ENCODE results near the gene PEX6. TPM values are rescaled to one million over a fixed set of nuclear protein-coding genes. Genes with fewer than 3 reads are reported as not detected.

The PEX6 gene
- total RNA-seq, 1 donor from 2014 or later: 19.6 TPM

DNA sequence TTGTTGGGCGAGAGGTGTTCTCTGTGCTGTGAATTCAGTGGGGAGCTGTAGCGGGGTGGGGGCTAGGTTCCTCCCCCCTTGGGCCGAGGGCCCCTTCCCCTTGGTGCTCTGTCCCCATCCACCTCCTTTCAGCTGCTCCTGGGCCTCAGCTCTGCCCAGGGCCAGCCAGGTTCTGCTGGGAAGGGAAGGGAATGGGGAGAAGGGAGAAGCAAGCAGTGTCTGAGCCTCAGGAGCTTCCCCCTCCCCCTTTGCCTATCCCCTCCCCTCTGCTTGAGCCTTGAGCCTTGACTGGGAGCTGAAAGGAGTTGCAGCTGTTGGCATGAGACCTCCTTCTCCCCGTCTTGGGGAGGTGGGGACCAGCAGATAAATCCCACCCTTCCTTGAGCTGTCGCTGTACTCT, 41.9 kb upstream of the PEX6 start:
- H3K36me3 ChIP-seq: peaks cover 0 to 34% of the 10 kb centered on the region in 2 donors
- H3K27ac ChIP-seq: peak overlapping the region; percentile 79
- intact Hi-C loops (cut with DNase I): no loop called here
- DNase-seq (ENCODE audit: extremely low spot score in 2 of 2): no peak
- H3K27me3 ChIP-seq: no peaks in the 10 kb centered on the region
- peaks cover 59% of the 10 kb centered on the region for H3K4me1 ChIP-seq
- H3K9me3 ChIP-seq: no peaks in the 10 kb centered on the region
- TF ChIP-seq, protein P1, sequence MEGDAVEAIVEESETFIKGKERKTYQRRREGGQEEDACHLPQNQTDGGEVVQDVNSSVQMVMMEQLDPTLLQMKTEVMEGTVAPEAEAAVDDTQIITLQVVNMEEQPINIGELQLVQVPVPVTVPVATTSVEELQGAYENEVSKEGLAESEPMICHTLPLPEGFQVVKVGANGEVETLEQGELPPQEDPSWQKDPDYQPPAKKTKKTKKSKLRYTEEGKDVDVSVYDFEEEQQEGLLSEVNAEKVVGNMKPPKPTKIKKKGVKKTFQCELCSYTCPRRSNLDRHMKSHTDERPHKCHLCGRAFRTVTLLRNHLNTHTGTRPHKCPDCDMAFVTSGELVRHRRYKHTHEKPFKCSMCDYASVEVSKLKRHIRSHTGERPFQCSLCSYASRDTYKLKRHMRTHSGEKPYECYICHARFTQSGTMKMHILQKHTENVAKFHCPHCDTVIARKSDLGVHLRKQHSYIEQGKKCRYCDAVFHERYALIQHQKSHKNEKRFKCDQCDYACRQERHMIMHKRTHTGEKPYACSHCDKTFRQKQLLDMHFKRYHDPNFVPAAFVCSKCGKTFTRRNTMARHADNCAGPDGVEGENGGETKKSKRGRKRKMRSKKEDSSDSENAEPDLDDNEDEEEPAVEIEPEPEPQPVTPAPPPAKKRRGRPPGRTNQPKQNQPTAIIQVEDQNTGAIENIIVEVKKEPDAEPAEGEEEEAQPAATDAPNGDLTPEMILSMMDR (IDR thresholded peaks at IDR 0.05): no peak
- TF ChIP-seq POLR2AphosphoS5 (IDR thresholded peaks at IDR 0.05; ENCODE audit: insufficient read depth in 1 of 2, low read depth in 1 of 2): no peak
- no peak for TF ChIP-seq POLR2A (IDR thresholded peaks at IDR 0.05)
- H3K4me3 ChIP-seq: peak overlapping the region; percentile 89 to 92

DNA sequence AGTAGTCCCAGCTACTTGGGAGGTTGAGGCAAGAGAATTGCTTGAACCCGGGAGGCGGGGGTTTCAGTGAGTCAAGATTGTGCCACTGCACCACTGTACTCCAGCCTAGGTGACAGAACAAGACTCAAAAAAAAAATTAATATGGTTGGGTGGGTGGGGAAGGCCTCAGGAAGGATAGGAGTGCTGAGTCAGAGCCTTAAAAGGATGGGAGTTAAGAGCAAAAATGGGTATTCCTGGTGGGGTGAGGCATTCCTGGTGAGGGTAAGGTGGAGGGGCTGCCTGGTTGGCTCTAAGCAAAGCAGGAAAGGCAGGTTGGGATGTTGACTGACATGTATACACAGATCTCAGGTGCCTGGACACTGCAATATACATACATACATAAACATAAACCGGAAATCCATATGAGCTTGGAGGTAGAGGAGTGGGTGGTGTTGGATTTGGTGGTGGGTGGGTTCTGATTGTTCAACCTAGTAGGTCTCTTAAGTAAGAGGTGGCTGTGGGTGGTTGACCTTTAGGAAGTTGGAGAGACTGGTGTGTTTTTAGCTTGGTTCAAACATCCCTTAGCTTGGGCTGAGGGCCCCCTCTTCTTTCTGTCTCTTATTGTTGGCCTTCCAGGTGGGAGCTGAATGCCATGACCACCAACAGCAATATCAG, 41.2 kb upstream of the PEX6 start:
- Histone ChIP-seq H3K9me3 (no peaks in the 10 kb centered on the region), H3K4me1 (peaks cover 66% of the 10 kb centered on the region), H3K36me3 (peaks cover 0 to 28% of the 10 kb centered on the region in 2 donors), H3K27me3 (no peaks in the 10 kb centered on the region), H3K4me3 (no peak overlapping the region), H3K27ac (peak overlapping the region; percentile 79)
- no peak for DNase-seq (ENCODE audit: extremely low spot score in 2 of 2)
- TF ChIP-seq POLR2AphosphoS5 (IDR thresholded peaks at IDR 0.05; ENCODE audit: insufficient read depth in 1 of 2, low read depth in 1 of 2) (no peak), POLR2A (IDR thresholded peaks at IDR 0.05) (no peak)
- TF ChIP-seq, protein P1 (IDR thresholded peaks at IDR 0.05): no peak
- intact Hi-C loops (cut with DNase I): no loop called here

DNA sequence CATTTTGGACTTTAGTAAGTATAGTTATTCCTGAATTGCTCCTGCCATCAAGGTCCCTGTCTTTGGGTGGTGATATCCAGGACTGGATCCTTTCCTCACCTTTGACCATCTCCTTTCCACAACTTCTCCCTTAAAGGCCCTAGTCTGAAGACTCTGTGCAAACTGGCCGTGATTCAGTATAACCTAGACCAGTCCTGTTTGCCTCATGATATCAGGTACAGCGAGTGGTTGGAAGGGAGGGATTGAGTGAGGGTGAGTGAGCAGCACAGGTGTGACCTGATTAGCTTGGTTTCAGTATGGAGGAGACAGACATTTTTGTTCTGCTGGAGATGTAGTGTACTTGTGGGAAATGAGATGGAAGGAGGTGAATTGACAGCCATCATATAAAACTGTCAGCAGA, 40.2 kb upstream of the PEX6 start:
- intact Hi-C loops (cut with DNase I): loop anchor here (10.0 kb wide), 1 partner anchor 114 kb away; no protein-coding TSS in a partner anchor
- Histone ChIP-seq H3K9me3 (no peaks in the 10 kb centered on the region), H3K27me3 (no peaks in the 10 kb centered on the region), H3K4me1 (peaks cover 68% of the 10 kb centered on the region), H3K36me3 (peaks cover 0 to 23% of the 10 kb centered on the region in 2 donors), H3K27ac (no peak overlapping the region), H3K4me3 (no peak overlapping the region)
- no peak for DNase-seq (ENCODE audit: extremely low spot score in 2 of 2)
- TF ChIP-seq, protein P1 (IDR thresholded peaks at IDR 0.05): no peak
- TF ChIP-seq POLR2AphosphoS5 (IDR thresholded peaks at IDR 0.05; ENCODE audit: insufficient read depth in 1 of 2, low read depth in 1 of 2): no peak
- no peak for TF ChIP-seq POLR2A (IDR thresholded peaks at IDR 0.05)

DNA sequence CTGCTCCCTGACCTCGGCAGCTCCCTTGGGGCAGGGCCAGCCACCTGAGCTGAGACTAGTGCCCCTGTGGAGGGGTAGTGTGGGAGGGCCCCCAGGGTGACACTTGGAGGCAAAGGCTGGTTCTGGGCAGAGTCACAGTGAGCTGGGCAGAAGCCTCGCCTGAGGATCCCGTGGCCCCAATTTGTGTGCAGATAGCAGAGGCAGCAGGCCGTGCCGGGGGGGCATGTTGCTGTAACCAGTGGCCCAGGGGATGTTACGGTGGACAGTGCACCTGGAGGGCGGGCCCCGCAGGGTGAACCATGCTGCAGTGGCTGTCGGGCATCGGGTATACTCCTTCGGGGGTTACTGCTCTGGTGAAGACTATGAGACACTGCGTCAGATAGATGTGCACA, 38.0 kb upstream of the PEX6 start:
- DNase-seq (ENCODE audit: extremely low spot score in 2 of 2): no peak
- peaks cover 60% of the 10 kb centered on the region for H3K4me1 ChIP-seq
- peak overlapping the region; percentile 16 for H3K27ac ChIP-seq
- TF ChIP-seq, protein P1 (IDR thresholded peaks at IDR 0.05): no peak
- TF ChIP-seq POLR2A (IDR thresholded peaks at IDR 0.05) (no peak), POLR2AphosphoS5 (IDR thresholded peaks at IDR 0.05; ENCODE audit: insufficient read depth in 1 of 2, low read depth in 1 of 2) (no peak)
- intact Hi-C loops (cut with DNase I): loop anchor here (10.0 kb wide), 1 partner anchor 112 kb away; no protein-coding TSS in a partner anchor
- no peaks in the 10 kb centered on the region for H3K27me3 ChIP-seq
- H3K4me3 ChIP-seq: no peak overlapping the region
- no peaks in the 10 kb centered on the region for H3K9me3 ChIP-seq
- peaks cover 0 to 19% of the 10 kb centered on the region in 2 donors for H3K36me3 ChIP-seq
